ENCODE measurements around the gene STXBP5L. TPM values are rescaled to one million over a fixed set of nuclear protein-coding genes. Genes with fewer than 3 reads are reported as not detected.

Gene STXBP5L
- total RNA-seq, 2 donors from 2014 or later = 0.97 to 3.6 TPM

GRCh38 chr3:120926146-120926545, 18.1 kb downstream of the STXBP5L start:
- Histone ChIP-seq H3K9me3 (ENCODE audit: control insufficient read depth, low read length) (peaks cover 26% of the 10 kb centered on the region), H3K27me3 (ENCODE audit: control insufficient read depth, insufficient read depth, low read length, poor library complexity, severe bottlenecking) (no peaks in the 10 kb centered on the region), H3K4me3 (ENCODE audit: low read length) (no peak overlapping the region), H3K9ac (ENCODE audit: extremely low read depth, low read length, poor library complexity, severe bottlenecking) (no peak overlapping the region), H3K27ac (ENCODE audit: low read depth, low read length) (no peak overlapping the region), H3K4me1 (ENCODE audit: control insufficient read depth, insufficient read depth, low read length) (no peaks in the 10 kb centered on the region), H3K36me3 (ENCODE audit: control insufficient read depth, insufficient read depth, low read length) (no peaks in the 10 kb centered on the region)
- Mint-ChIP-seq H3K4me1 (no peaks in the 10 kb centered on the region), H3K4me3 (no peak overlapping the region), H3K27ac (no peak overlapping the region), H3K27me3 (ENCODE audit: insufficient read depth) (no peaks in the 10 kb centered on the region), H3K36me3 (ENCODE audit: low read depth) (no peaks in the 10 kb centered on the region), H3K9me3 (peaks cover 34% of the 10 kb centered on the region)
- no peak for TF ChIP-seq CTCF (conservative IDR thresholded peaks at IDR 0.05)
- 81% methylated on average over 1 of the region's 1 CpG; no CpG with 5 or more reads in 1 of the 2 experiments for WGBS, 2 experiments (ENCODE audit: insufficient coverage in 1 of 2, insufficient read length in 1 of 2)
- DNase-seq = no peak

DNA sequence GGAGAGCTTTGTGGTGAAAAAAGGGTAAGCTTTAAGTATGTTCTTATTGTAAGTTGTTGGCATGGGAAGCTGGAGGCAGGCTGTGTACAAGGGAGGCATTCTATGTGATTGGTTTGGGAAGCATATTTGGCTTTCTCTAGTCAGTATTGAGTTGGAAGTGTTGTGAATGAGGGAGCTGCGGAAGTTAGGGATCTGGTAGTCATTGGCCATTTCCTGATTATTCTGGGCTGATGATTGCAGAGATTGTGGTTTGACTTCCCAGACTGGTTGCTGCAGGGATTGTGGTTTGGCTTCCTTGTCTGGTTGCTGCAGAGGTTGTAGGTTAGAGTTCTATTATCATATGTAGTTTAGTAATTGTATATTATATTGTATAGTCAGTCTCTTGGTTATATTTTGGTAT, 21.0 kb downstream of the STXBP5L start:
- TF ChIP-seq CTCF (conservative IDR thresholded peaks at IDR 0.05) = no peak

GRCh38 chr3:120931593-120931992, 23.6 kb downstream of the STXBP5L start:
- Mint-ChIP-seq H3K4me3 (no peak overlapping the region), H3K4me1 (no peaks in the 10 kb centered on the region), H3K27me3 (ENCODE audit: insufficient read depth) (no peaks in the 10 kb centered on the region), H3K27ac (no peak overlapping the region), H3K36me3 (ENCODE audit: low read depth) (no peaks in the 10 kb centered on the region), H3K9me3 (peaks cover 12% of the 10 kb centered on the region)
- Histone ChIP-seq H3K9me3 (ENCODE audit: control insufficient read depth, low read length) (peaks cover 9% of the 10 kb centered on the region), H3K4me1 (ENCODE audit: control insufficient read depth, insufficient read depth, low read length) (no peaks in the 10 kb centered on the region), H3K27ac (ENCODE audit: low read depth, low read length) (no peak overlapping the region), H3K4me3 (ENCODE audit: low read length) (no peak overlapping the region), H3K27me3 (ENCODE audit: control insufficient read depth, insufficient read depth, low read length, poor library complexity, severe bottlenecking) (no peaks in the 10 kb centered on the region), H3K36me3 (ENCODE audit: control insufficient read depth, insufficient read depth, low read length) (no peaks in the 10 kb centered on the region), H3K9ac (ENCODE audit: extremely low read depth, low read length, poor library complexity, severe bottlenecking) (no peak overlapping the region)
- no peak for DNase-seq
- WGBS, 2 experiments (ENCODE audit: insufficient coverage in 1 of 2, insufficient read length in 1 of 2) = 89 to 100% methylated on average over 1 of the region's 2 CpGs
- TF ChIP-seq CTCF (conservative IDR thresholded peaks at IDR 0.05) = no peak

More for the DNA sequence above, 21.0 kb downstream of the STXBP5L start:
- no peaks in the 10 kb centered on the region for H3K27me3 ChIP-seq (ENCODE audit: control insufficient read depth, insufficient read depth, low read length, poor library complexity, severe bottlenecking)
- peaks cover 33% of the 10 kb centered on the region for H3K9me3 Mint-ChIP-seq
- H3K4me3 Mint-ChIP-seq = no peak overlapping the region
- H3K27ac Mint-ChIP-seq = no peak overlapping the region
- no peak for DNase-seq
- H3K9me3 ChIP-seq (ENCODE audit: control insufficient read depth, low read length) = peaks cover 26% of the 10 kb centered on the region
- H3K27me3 Mint-ChIP-seq (ENCODE audit: insufficient read depth) = no peaks in the 10 kb centered on the region
- H3K27ac ChIP-seq (ENCODE audit: low read depth, low read length) = no peak overlapping the region
- H3K4me1 Mint-ChIP-seq = no peaks in the 10 kb centered on the region
- no peaks in the 10 kb centered on the region for H3K36me3 ChIP-seq (ENCODE audit: control insufficient read depth, insufficient read depth, low read length)
- H3K4me3 ChIP-seq (ENCODE audit: low read length) = no peak overlapping the region
- no peaks in the 10 kb centered on the region for H3K4me1 ChIP-seq (ENCODE audit: control insufficient read depth, insufficient read depth, low read length)
- H3K9ac ChIP-seq (ENCODE audit: extremely low read depth, low read length, poor library complexity, severe bottlenecking) = no peak overlapping the region
- H3K36me3 Mint-ChIP-seq (ENCODE audit: low read depth) = no peaks in the 10 kb centered on the region
- 97% methylated on average over 1 of the region's 1 CpG; no CpG with 5 or more reads in 1 of the 2 experiments for WGBS, 2 experiments (ENCODE audit: insufficient coverage in 1 of 2, insufficient read length in 1 of 2)
